ENCODE measurements around the gene TXNRD1.

DNA sequence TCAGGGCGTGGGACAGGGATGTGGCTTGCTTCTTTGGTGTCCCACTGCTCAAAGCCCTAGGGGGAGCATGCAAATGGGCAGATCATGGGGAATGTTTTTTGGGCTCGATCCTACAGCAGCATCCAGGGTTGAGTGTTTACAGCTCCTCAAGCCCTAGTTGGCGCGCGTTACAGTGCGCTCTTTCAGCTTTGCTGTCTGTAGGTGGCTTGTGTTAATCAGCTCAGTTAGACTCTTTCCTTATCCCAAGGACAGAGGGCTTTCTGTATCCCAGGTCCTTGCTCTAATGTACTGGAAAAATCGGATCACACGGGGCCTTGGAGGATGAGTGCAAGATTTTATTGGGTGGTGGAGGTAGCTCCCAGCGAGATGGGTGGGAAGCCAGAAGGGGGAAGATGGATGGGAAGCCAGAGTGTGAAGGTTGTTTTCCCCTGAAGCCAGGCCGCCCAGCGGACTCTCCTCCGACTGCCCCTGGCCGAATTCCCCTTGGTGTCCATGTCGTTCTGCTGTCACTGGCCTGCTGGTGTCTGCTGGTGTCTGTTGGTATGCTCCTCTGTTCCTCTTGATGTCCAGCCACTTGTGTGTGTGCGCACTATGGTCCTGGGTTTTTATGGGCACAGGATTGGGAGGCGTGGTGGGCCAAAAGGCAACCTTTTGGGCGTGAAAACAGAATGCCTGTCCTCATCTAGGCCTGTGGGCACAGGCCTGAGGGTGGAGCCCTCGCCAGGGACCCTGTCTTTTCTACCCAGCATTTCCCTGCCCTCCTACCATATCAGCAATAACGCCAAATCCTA lies 10.7 kb upstream of the TXNRD1 start:
- TF ChIP-seq, protein P1, sequence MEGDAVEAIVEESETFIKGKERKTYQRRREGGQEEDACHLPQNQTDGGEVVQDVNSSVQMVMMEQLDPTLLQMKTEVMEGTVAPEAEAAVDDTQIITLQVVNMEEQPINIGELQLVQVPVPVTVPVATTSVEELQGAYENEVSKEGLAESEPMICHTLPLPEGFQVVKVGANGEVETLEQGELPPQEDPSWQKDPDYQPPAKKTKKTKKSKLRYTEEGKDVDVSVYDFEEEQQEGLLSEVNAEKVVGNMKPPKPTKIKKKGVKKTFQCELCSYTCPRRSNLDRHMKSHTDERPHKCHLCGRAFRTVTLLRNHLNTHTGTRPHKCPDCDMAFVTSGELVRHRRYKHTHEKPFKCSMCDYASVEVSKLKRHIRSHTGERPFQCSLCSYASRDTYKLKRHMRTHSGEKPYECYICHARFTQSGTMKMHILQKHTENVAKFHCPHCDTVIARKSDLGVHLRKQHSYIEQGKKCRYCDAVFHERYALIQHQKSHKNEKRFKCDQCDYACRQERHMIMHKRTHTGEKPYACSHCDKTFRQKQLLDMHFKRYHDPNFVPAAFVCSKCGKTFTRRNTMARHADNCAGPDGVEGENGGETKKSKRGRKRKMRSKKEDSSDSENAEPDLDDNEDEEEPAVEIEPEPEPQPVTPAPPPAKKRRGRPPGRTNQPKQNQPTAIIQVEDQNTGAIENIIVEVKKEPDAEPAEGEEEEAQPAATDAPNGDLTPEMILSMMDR (IDR thresholded peaks at IDR 0.05; ENCODE audit: insufficient read depth, low read depth, low read length): no peak
- TF ChIP-seq EZH2 (IDR thresholded peaks at IDR 0.05; ENCODE audit: insufficient read depth, low read length): no peak

Data from astrocyte (in vitro differentiated cells and primary cell).